OCI-LY3 (cell line): ENCODE data around the gene RCE1.

Experiments used
- H2AFZ ChIP-seq: fragments of 200-600, 300-600 bp; shearing (Covaris generic); 2 replicates; pipeline ENCODE4 v1.6.0; 2014; ENCODE audit warnings: antibody characterized with exemption, low read depth, low read length
- H3K27ac ChIP-seq: fragments of 200-600, 300-600 bp; sonication (generic); 2 replicates; pipeline ENCODE4 v1.5.1; 2014; ENCODE audit warnings: mild to moderate bottlenecking, low read length, moderate library complexity, mixed read lengths
- H3K27me3 ChIP-seq: fragments of 200-600, 300-600 bp; sonication (generic); 2 replicates; pipeline ENCODE4 v1.6.1; 2014; ENCODE audit warnings: low read depth, low read length, mixed read lengths
- H3K36me3 ChIP-seq: fragments of 200-600, 300-600 bp; sonication (generic); replicated peaks from 2 replicates; pipeline ENCODE3; 2014; ENCODE audit warnings: low read depth, low read length, mixed read lengths
- H3K4me1 ChIP-seq: fragments of 300-600, 200-600 bp; sonication (generic); 2 replicates; pipeline ENCODE4 v1.6.1; 2014; ENCODE audit warnings: low read length, mixed read lengths
- H3K4me2 ChIP-seq: fragments of 200-600, 300-600 bp; sonication (generic); 2 replicates; pipeline ENCODE4 v1.6.1; 2014; ENCODE audit warnings: low read length, mixed read lengths
- H3K4me3 ChIP-seq: fragments of 300-600, 200-600 bp; sonication (generic); 2 replicates; pipeline ENCODE4 v1.5.1; 2014; ENCODE audit warnings: antibody characterized with exemption, mild to moderate bottlenecking, low read length, moderate library complexity
- H3K79me2 ChIP-seq: fragments of 300-600, 200-600 bp; shearing (Covaris generic); 2 replicates; pipeline ENCODE4 v1.6.1; 2014; ENCODE audit warnings: mild to moderate bottlenecking, low read length, mixed read lengths
- H3K9ac ChIP-seq: fragments of 300-600, 200-600 bp; shearing (Covaris generic); 2 replicates; pipeline ENCODE4 v1.6.0; 2014; ENCODE audit warnings: mild to moderate bottlenecking, low read length, moderate library complexity
- H3K9me3 ChIP-seq: fragments of 200-600, 300-600 bp; shearing (Covaris generic); 2 replicates; pipeline ENCODE4 v1.6.1; 2014; ENCODE audit warnings: low read length, mixed read lengths; ENCODE audit not compliant: insufficient read depth
- H4K20me1 ChIP-seq: fragments of 200-600, 300-600 bp; sonication (generic); 2 replicates; pipeline ENCODE4 v1.6.1; 2016; ENCODE audit warnings: low read length, mixed read lengths; ENCODE audit not compliant: insufficient read depth
- EZH2phosphoT487 ChIP-seq: fragments of 200-600 bp; shearing (Covaris generic); IDR thresholded peaks from 2 replicates; pipeline ENCODE4 v1.6.1; 2018; ENCODE audit warnings: antibody characterized with exemption, mixed run types, low read depth
- TF ChIP-seq, protein P1 (sequence below): fragments of 200-600, 300-600 bp; sonication (generic); IDR thresholded peaks from 2 replicates; pipeline ENCODE4 v1.5.1; 2014; ENCODE audit warnings: antibody characterized with exemption, low read length, low read depth

Gene RCE1

DNA sequence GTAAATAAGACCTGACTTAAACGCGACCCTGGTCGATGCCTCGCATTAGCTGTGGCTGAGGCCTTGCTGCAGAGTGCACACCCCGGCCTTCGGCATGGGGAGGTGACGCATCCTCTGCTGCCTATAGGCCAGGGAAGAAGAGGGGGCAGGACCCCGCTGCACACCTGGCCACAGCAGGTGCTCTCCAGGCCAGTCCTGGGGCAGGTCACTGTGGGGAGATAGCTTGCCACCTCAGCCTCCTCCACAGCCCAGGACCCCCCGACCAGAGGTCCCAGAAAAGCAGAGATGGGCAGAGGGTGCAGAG is 26.3 kb downstream of the RCE1 start:
- no peaks in the 10 kb centered on the region for H3K27me3 ChIP-seq
- H3K4me2 ChIP-seq = 0 out of 2 replicates have a peak overlapping the region, but pooled peaks have one; percentile 87
- TF ChIP-seq EZH2phosphoT487 = no peak
- TF ChIP-seq, protein P1, sequence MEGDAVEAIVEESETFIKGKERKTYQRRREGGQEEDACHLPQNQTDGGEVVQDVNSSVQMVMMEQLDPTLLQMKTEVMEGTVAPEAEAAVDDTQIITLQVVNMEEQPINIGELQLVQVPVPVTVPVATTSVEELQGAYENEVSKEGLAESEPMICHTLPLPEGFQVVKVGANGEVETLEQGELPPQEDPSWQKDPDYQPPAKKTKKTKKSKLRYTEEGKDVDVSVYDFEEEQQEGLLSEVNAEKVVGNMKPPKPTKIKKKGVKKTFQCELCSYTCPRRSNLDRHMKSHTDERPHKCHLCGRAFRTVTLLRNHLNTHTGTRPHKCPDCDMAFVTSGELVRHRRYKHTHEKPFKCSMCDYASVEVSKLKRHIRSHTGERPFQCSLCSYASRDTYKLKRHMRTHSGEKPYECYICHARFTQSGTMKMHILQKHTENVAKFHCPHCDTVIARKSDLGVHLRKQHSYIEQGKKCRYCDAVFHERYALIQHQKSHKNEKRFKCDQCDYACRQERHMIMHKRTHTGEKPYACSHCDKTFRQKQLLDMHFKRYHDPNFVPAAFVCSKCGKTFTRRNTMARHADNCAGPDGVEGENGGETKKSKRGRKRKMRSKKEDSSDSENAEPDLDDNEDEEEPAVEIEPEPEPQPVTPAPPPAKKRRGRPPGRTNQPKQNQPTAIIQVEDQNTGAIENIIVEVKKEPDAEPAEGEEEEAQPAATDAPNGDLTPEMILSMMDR = no peak

DNA sequence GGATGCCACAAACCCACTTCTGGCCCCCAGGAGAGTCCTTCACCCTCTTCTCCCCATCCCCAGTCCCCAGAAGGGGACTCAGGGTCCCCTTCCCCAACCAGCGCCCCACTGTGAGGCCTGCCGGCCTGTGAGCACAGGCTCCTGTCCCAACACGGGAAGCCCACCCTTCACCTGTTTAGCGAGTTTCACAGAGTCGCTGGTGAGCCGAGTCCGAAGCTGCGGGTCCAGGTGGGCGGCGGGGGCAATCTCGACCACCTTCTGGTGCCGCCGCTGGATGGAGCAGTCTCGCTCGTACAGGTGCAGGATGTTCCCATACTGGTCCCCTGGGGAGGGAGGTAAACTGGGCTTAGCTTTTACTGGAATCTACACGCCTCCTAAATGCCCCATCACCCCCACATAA is 26.9 kb downstream of the RCE1 start:
- H3K36me3 ChIP-seq = no peaks in the 10 kb centered on the region

More for the DNA sequence above, 26.3 kb downstream of the RCE1 start:
- Histone ChIP-seq H3K9ac (no peak overlapping the region), H3K4me1 (peaks cover 18% of the 10 kb centered on the region), H2AFZ (no peak overlapping the region), H4K20me1 (no peaks in the 10 kb centered on the region), H3K79me2 (no peaks in the 10 kb centered on the region), H3K36me3 (no peaks in the 10 kb centered on the region), H3K27ac (no peak overlapping the region), H3K4me3 (no peak overlapping the region), H3K9me3 (no peaks in the 10 kb centered on the region)

DNA sequence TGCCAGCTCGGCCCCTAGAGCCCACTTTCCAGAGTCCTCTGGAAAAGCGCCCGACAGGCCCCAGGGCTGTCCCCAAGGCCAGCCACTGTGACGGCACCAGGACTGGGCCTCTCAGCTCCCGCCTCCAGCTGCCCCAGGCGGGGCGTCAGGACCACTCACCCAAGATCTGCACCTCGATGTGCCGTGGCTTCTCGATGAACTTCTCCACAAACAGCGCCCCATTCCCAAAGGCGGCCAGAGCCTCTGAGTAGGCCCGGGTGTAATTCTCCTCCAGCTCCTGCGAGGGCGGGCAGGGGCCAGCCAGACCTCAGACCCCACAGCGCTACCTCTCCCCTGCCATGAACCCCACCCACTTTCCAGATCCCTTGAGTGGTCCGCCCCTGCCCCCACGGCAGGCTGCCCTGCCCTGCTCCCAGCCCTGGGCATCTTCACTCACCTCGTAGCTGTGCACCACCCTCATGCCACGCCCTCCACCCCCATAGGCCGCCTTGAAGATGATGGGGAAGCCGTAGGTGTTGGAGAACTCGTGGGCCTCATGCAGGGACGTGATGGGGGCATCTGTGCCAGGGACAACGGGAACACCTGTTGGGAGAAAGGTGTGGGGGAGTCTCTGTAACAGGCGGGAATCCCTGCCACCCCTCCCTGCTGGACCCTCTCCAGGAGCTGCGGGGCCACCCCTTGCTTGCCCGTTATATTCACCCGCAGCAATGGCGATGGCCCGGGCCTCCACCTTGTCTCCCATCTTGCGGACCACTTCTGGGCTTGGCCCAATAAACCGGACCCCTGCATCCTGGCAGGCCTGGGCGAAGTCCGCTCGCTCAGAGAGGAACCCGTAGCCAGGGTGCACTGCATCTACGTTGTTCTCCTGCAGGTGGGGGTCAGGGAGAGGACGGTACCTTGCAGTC is 27.6 kb downstream of the RCE1 start:
- Histone ChIP-seq H3K4me1 (peaks cover 15% of the 10 kb centered on the region), H2AFZ (no peak overlapping the region), H3K4me2 (no peak overlapping the region), H3K9me3 (no peaks in the 10 kb centered on the region), H4K20me1 (no peaks in the 10 kb centered on the region), H3K9ac (no peak overlapping the region), H3K4me3 (no peak overlapping the region), H3K27me3 (peaks cover 8% of the 10 kb centered on the region), H3K27ac (no peak overlapping the region), H3K36me3 (no peaks in the 10 kb centered on the region), H3K79me2 (no peaks in the 10 kb centered on the region)
- TF ChIP-seq, protein P1 = no peak

More for the DNA sequence above, 26.9 kb downstream of the RCE1 start:
- TF ChIP-seq, protein P1 = no peak
- TF ChIP-seq EZH2phosphoT487 = no peak
- no peaks in the 10 kb centered on the region for H3K9me3 ChIP-seq
- no peak overlapping the region for H3K9ac ChIP-seq
- H3K4me1 ChIP-seq = peaks cover 15% of the 10 kb centered on the region
- no peak overlapping the region for H3K4me2 ChIP-seq
- no peak overlapping the region for H3K4me3 ChIP-seq
- no peaks in the 10 kb centered on the region for H3K79me2 ChIP-seq
- H4K20me1 ChIP-seq = no peaks in the 10 kb centered on the region
- peaks cover under 1% of the 10 kb centered on the region; the same call in 1 of the 2 replicates for H3K27me3 ChIP-seq
- H2AFZ ChIP-seq = no peak overlapping the region
- no peak overlapping the region for H3K27ac ChIP-seq

DNA sequence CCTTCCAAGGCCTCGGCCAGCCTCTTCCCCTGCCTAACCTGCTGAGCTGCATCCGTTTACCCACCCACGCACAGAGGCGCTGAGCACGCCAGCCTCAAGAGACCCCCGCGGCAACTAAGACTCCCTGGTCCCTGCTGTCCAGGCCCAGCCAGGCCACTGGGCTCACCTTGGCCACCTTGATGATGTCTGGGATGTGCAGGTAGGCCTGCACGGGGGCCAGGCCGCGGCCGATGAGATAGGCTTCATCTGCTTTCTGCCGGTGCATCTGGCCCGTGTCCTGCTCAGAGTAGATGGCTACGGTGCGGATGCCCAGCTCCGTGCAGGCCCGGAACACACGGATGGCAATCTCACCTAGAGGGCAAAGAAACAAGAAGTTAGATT is 28.3 kb downstream of the RCE1 start:
- Histone ChIP-seq H3K27ac (no peak overlapping the region), H3K4me1 (peaks cover 15% of the 10 kb centered on the region), H3K27me3 (peaks cover 14% of the 10 kb centered on the region), H3K9me3 (no peaks in the 10 kb centered on the region), H3K4me2 (no peak overlapping the region), H3K36me3 (no peaks in the 10 kb centered on the region), H3K79me2 (no peaks in the 10 kb centered on the region), H3K9ac (no peak overlapping the region), H4K20me1 (no peaks in the 10 kb centered on the region), H2AFZ (no peak overlapping the region), H3K4me3 (no peak overlapping the region)
- no peak for TF ChIP-seq EZH2phosphoT487
- TF ChIP-seq, protein P1 = no peak
